ENCODE results near the gene TUBA4B.

The TUBA4B gene

DNA sequence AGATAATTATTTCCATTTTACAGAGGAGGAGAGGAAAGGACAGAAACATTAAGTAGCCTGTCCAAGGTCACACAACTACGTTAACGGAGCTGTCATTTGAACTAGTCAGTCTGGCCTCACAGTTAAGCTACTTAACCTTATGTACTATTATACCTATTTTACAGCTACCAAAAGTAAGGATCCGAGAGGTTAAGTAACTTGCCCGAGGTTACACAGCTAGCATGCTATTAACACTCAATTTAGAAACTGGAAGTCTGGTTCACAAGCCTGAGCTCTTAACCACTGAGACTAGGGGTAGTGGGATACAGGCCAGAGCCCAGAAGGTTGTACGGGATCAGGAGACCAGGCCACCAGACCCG is 8.3 kb upstream of the TUBA4B start:
- H3K4me3 ChIP-seq (ENCODE audit: low read depth, low read length) = peak overlapping the region; percentile 94
- peaks cover 0 to 34% of the 10 kb centered on the region in 2 experiments; a peak in 1 of 3 replicates for H3K36me3 ChIP-seq (ENCODE audit: control insufficient read depth in 2 of 2, insufficient read depth in 1 of 2, low read length in 2 of 2)
- ChIA-PET CTCF (interaction anchor here (0.8 to 3.2 kb wide), 10 partner anchors 15 to 262 kb away, joined by 3 to 35 read pairs (median 4); partner anchors contain the start of genes ANKZF1, CNPPD1 and DNAJB2), POLR2A (interaction anchor here (0.6 to 2.3 kb wide), 17 partner anchors 10 to 335 kb away, joined by 3 to 17 read pairs (median 4); partner anchors contain the start of genes ABCB6, ANKZF1, ATG9A and CNPPD1)
- no peak overlapping the region; the same call in 1 of the 2 replicates for H3K27ac ChIP-seq (ENCODE audit: extremely low read depth, low read depth, low read length)
- no peaks in the 10 kb centered on the region for H3K9me3 ChIP-seq (ENCODE audit: control insufficient read depth, insufficient read depth, low read depth, low read length)
- no peak for TF ChIP-seq TRIM28 (IDR thresholded peaks at IDR 0.05; ENCODE audit: borderline replicate concordance, low read length)
- TF ChIP-seq ZNF48 (tag by site-specific recombination; IDR thresholded peaks at IDR 0.05) = no peak
- TF ChIP-seq ZBTB8A (tag by site-specific recombination; IDR thresholded peaks at IDR 0.05) = no peak
- no peak for TF ChIP-seq ZNF544 (tag by site-specific recombination; IDR thresholded peaks at IDR 0.05)
- TF ChIP-seq ZNF664 (tag by site-specific recombination; IDR thresholded peaks at IDR 0.05) = peak; percentile 76; the same call in 1 of the 2 replicates
- TF ChIP-seq ZNF768 (tag by site-specific recombination; IDR thresholded peaks at IDR 0.05) = peak; percentile 45; the same call in 1 of the 2 replicates
- TF ChIP-seq GLI4 (tag by site-specific recombination; IDR thresholded peaks at IDR 0.05) = no peak
- no peak for TF ChIP-seq OSR2 (tag by site-specific recombination; IDR thresholded peaks at IDR 0.05)
- peaks cover 10% of the 10 kb centered on the region for H3K4me1 ChIP-seq (ENCODE audit: control insufficient read depth, insufficient read depth, low read length)

DNA sequence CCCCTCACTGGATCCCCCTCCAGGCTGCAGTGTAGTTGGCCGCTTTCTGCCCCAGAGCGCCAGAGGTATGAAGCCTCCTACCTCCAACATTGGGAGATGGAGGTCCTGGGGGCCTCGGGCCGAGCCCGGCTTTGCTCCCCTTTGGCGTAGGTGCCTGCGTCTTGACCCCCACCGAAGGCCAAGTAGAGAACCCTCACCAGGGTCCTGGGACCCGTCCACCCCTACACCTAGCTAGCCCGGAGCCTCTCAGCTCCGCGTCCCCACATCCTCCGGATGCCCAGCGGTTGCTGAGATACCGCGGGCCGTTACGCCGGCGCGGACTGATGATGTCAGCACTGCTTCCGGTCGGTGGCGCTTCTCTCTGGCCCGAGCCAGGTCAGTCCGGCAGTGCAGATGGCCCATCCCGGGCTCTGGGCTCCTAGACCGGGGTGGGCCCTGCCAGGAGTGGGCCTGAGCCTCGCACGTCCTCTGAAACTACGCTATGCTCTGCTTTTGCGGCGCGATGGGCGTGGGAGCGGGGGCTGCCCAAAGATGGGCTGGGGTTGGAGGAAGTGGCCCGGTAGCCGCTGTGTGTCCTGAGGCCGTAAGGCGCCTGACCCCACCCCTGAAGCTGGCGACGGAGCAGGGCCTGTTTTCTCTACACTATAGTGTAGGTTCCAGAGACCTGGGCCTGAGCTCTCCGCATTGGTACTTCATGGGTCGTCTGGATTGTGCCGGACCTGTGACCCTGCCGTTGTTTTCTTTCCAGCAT is 7.7 kb upstream of the TUBA4B start, which contains the start of the genes GLB1L and STK16:
TSS of gene GLB1L (minus strand) at position 297 of the 751 bp plus-strand sequence. CDS start 1,871 bp downstream, outside the sequence.
TSS of gene STK16 (plus strand) at position 332 of the 751 bp plus-strand sequence. CDS start 521 bp downstream, outside the sequence.
- H3K27ac ChIP-seq (ENCODE audit: extremely low read depth, low read depth, low read length) = peak within 1 kb of the TSS; percentile 85
- H3K4me3 ChIP-seq (ENCODE audit: low read depth, low read length) = peak within 1 kb of the TSS; percentile 94
- H3K4me1 ChIP-seq (ENCODE audit: control insufficient read depth, insufficient read depth, low read length) = peaks cover 10% of the 10 kb centered on the region
- POLR2A ChIA-PET = interaction anchor here (0.6 to 2.3 kb wide), 18 partner anchors 10 to 336 kb away, joined by 3 to 17 read pairs (median 4); partner anchors contain the start of genes ABCB6, ANKZF1, ATG9A and CNPPD1
- CTCF ChIA-PET = interaction anchor here (0.5 to 3.2 kb wide), 11 partner anchors 15 to 265 kb away, joined by 3 to 35 read pairs (median 3); partner anchors contain the start of genes ANKZF1, CNPPD1 and DNAJB2
- H3K9me3 ChIP-seq (ENCODE audit: control insufficient read depth, insufficient read depth, low read depth, low read length) = no peaks in the 10 kb centered on the region
- peaks cover 0 to 31% of the 10 kb centered on the region in 2 experiments; a peak in 1 of 3 replicates for H3K36me3 ChIP-seq (ENCODE audit: control insufficient read depth in 2 of 2, insufficient read depth in 1 of 2, low read length in 2 of 2)
- TF ChIP-seq GLIS2 (tag by site-specific recombination; IDR thresholded peaks at IDR 0.05) (no peak), GFI1B (tag by site-specific recombination; IDR thresholded peaks at IDR 0.05) (no peak), ZNF138 (tag by site-specific recombination; IDR thresholded peaks at IDR 0.05; ENCODE audit: borderline replicate concordance) (no peak), ZNF600 (tag by site-specific recombination; IDR thresholded peaks at IDR 0.05) (peak; percentile 56), SP2 (tag by site-specific recombination; IDR thresholded peaks at IDR 0.05) (peak; percentile 69), ZNF785 (tag by site-specific recombination; IDR thresholded peaks at IDR 0.05) (no peak), FEZF1 (tag by site-specific recombination; IDR thresholded peaks at IDR 0.05) (no peak), ZNF830 (tag by site-specific recombination; IDR thresholded peaks at IDR 0.05; ENCODE audit: low read depth) (no peak), ZNF76 (tag by site-specific recombination; IDR thresholded peaks at IDR 0.05; ENCODE audit: borderline replicate concordance, low read depth) (peak; percentile 27; the same call in 1 of the 2 replicates), BCL11B (tag by site-specific recombination; IDR thresholded peaks at IDR 0.05; ENCODE audit: low read depth) (peak; percentile 88; the same call in 1 of the 2 replicates), ZNF211 (tag by site-specific recombination; IDR thresholded peaks at IDR 0.05; ENCODE audit: low read depth) (no peak), ZNF548 (tag by site-specific recombination; IDR thresholded peaks at IDR 0.05) (no peak), ZNF571 (tag by site-specific recombination; IDR thresholded peaks at IDR 0.05) (no peak), ZNF530 (tag by site-specific recombination; IDR thresholded peaks at IDR 0.05; ENCODE audit: low read depth) (no peak), ZNF596 (tag by site-specific recombination; IDR thresholded peaks at IDR 0.05) (no peak)
- TF ChIP-seq, protein P1, sequence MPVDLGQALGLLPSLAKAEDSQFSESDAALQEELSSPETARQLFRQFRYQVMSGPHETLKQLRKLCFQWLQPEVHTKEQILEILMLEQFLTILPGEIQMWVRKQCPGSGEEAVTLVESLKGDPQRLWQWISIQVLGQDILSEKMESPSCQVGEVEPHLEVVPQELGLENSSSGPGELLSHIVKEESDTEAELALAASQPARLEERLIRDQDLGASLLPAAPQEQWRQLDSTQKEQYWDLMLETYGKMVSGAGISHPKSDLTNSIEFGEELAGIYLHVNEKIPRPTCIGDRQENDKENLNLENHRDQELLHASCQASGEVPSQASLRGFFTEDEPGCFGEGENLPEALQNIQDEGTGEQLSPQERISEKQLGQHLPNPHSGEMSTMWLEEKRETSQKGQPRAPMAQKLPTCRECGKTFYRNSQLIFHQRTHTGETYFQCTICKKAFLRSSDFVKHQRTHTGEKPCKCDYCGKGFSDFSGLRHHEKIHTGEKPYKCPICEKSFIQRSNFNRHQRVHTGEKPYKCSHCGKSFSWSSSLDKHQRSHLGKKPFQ (tag by site-specific recombination; IDR thresholded peaks at IDR 0.05) = no peak
- TF ChIP-seq, protein P2, sequence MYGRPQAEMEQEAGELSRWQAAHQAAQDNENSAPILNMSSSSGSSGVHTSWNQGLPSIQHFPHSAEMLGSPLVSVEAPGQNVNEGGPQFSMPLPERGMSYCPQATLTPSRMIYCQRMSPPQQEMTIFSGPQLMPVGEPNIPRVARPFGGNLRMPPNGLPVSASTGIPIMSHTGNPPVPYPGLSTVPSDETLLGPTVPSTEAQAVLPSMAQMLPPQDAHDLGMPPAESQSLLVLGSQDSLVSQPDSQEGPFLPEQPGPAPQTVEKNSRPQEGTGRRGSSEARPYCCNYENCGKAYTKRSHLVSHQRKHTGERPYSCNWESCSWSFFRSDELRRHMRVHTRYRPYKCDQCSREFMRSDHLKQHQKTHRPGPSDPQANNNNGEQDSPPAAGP (tag by site-specific recombination; IDR thresholded peaks at IDR 0.05) = 0 out of 2 replicates have a peak, but pooled peaks have one; percentile 38
- TF ChIP-seq, protein P3, sequence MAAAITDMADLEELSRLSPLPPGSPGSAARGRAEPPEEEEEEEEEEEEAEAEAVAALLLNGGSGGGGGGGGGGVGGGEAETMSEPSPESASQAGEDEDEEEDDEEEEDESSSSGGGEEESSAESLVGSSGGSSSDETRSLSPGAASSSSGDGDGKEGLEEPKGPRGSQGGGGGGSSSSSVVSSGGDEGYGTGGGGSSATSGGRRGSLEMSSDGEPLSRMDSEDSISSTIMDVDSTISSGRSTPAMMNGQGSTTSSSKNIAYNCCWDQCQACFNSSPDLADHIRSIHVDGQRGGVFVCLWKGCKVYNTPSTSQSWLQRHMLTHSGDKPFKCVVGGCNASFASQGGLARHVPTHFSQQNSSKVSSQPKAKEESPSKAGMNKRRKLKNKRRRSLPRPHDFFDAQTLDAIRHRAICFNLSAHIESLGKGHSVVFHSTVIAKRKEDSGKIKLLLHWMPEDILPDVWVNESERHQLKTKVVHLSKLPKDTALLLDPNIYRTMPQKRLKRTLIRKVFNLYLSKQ (tag by site-specific recombination; IDR thresholded peaks at IDR 0.05; ENCODE audit: borderline replicate concordance) = no peak
- TF ChIP-seq, protein P4, sequence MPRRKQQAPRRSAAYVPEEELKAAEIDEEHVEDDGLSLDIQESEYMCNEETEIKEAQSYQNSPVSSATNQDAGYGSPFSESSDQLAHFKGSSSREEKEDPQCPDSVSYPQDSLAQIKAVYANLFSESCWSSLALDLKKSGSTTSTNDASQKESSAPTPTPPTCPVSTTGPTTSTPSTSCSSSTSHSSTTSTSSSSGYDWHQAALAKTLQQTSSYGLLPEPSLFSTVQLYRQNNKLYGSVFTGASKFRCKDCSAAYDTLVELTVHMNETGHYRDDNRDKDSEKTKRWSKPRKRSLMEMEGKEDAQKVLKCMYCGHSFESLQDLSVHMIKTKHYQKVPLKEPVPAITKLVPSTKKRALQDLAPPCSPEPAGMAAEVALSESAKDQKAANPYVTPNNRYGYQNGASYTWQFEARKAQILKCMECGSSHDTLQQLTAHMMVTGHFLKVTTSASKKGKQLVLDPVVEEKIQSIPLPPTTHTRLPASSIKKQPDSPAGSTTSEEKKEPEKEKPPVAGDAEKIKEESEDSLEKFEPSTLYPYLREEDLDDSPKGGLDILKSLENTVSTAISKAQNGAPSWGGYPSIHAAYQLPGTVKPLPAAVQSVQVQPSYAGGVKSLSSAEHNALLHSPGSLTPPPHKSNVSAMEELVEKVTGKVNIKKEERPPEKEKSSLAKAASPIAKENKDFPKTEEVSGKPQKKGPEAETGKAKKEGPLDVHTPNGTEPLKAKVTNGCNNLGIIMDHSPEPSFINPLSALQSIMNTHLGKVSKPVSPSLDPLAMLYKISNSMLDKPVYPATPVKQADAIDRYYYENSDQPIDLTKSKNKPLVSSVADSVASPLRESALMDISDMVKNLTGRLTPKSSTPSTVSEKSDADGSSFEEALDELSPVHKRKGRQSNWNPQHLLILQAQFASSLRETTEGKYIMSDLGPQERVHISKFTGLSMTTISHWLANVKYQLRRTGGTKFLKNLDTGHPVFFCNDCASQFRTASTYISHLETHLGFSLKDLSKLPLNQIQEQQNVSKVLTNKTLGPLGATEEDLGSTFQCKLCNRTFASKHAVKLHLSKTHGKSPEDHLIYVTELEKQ (tag by site-specific recombination; IDR thresholded peaks at IDR 0.05; ENCODE audit: borderline replicate concordance) = no peak

Data from HEK293 (cell line).